22Rv1 (cell line): ENCODE data around the gene RAB28.
"Not testable (repeated sequence)": the region's sequence is repeated elsewhere in the genome, so short reads cannot be mapped to it uniquely, and the experiment has no call there.

Experiments
- H3K27ac ChIP-seq: fragments of 450-650 bp; 2 replicates; pipeline ENCODE4 v1.5.1; 2017
- ZFX ChIP-seq: fragments of 450-650 bp; IDR thresholded peaks from 2 replicates; pipeline ENCODE4 v1.6.1; 2017; ENCODE audit warnings: antibody characterized with exemption, borderline replicate concordance
- TF ChIP-seq, protein P1 (sequence below): fragments of 450-650 bp; IDR thresholded peaks from 2 replicates; pipeline ENCODE4 v1.5.1; 2017; ENCODE audit warnings: mild to moderate bottlenecking

RAB28 gene

GRCh38 chr4:13427599-13428325, 56.4 kb downstream of the RAB28 start:
- H3K27ac ChIP-seq: peak overlapping the region; percentile 32; the same call in 1 of the 2 replicates
- TF ChIP-seq, protein P1, sequence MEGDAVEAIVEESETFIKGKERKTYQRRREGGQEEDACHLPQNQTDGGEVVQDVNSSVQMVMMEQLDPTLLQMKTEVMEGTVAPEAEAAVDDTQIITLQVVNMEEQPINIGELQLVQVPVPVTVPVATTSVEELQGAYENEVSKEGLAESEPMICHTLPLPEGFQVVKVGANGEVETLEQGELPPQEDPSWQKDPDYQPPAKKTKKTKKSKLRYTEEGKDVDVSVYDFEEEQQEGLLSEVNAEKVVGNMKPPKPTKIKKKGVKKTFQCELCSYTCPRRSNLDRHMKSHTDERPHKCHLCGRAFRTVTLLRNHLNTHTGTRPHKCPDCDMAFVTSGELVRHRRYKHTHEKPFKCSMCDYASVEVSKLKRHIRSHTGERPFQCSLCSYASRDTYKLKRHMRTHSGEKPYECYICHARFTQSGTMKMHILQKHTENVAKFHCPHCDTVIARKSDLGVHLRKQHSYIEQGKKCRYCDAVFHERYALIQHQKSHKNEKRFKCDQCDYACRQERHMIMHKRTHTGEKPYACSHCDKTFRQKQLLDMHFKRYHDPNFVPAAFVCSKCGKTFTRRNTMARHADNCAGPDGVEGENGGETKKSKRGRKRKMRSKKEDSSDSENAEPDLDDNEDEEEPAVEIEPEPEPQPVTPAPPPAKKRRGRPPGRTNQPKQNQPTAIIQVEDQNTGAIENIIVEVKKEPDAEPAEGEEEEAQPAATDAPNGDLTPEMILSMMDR: no peak
- TF ChIP-seq ZFX: no peak

GRCh38 chr4:13415068-13415785, 68.9 kb downstream of the RAB28 start:
- TF ChIP-seq ZFX: no peak
- TF ChIP-seq, protein P1: no peak
- no peak overlapping the region for H3K27ac ChIP-seq

DNA sequence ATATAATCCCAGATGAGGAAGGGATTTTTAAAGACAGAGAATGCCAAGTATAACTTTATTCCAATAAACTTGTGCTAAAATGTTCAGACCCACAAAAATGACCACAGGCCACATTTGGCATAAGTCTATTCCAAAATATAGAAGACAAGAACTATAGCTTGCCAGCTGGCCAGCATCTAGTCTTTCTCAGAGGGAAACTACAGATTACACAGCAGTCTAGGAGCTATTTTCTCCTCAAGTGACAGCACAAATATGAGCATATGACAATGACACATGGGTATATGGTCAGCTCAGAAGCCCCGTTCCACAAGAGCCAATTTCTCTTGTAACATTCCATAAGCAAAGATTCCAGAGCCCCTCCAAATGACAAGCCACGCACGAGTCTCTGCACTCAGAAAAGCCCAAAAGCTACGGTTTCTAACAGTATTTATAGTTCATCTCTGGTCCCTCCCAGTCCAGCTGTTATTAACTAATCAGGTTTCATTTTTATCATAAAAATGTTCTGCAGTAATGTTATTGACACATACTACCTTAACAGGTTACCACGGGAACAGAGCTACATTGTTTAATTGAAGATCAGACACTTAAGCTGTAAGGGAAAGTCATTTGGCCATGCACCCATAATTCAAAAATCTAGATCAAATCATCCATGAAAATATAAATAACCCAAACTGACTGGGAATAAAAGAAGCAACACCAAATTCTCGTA, 70.3 kb downstream of the RAB28 start:
- TF ChIP-seq ZFX: no peak
- TF ChIP-seq, protein P1: no peak
- no peak overlapping the region for H3K27ac ChIP-seq

- no peak overlapping the region for H3K27ac ChIP-seq
- no peak for TF ChIP-seq ZFX
Observed at GRCh38 chr4:13411942-13412341, 72.2 kb downstream of the RAB28 start.

- H3K27ac ChIP-seq: no peak overlapping the region
- TF ChIP-seq, protein P1: no peak
- TF ChIP-seq ZFX: no peak
Observed at GRCh38 chr4:13409324-13409723, 74.8 kb downstream of the RAB28 start.

DNA sequence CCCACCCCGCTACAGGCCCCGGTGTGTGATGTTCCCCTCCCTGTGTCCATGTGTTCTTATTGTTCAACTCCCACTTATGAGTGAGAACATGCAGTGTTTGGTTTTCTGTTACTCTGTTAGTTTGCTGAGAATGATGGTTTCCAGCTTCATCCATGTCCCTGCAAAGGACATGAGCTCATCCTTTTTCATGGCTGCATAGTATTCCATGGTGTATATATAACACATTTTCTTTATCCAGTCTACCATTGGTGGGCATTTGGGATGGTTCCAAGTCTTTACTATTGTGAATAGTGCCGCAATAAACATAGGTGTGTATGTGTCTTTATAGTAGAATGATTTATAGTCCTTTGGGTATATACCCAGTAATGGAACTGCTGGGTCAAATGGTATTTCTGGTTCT, 78.0 kb downstream of the RAB28 start:
- H3K27ac ChIP-seq: not testable (repeated sequence)

DNA sequence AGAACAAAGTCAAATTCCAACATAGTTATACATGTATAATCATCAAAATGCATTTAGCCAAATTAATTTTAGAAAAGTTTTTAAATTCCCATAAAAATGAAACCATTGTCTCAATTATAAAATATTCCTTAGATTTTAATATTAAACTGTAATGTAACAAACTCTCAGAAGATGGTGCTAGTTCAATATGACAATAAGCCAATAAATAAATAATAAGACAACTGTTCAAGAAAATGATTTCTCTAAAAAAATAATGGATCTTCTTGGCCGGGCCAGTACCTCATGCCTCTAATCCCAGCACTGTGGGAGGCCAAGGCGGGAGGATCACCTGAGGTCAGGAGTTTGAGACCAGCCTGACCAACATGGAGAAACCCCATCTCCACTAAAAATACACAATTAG, 80.3 kb downstream of the RAB28 start:
- TF ChIP-seq, protein P1: no peak
- TF ChIP-seq ZFX: no peak
- H3K27ac ChIP-seq: no peak overlapping the region

DNA sequence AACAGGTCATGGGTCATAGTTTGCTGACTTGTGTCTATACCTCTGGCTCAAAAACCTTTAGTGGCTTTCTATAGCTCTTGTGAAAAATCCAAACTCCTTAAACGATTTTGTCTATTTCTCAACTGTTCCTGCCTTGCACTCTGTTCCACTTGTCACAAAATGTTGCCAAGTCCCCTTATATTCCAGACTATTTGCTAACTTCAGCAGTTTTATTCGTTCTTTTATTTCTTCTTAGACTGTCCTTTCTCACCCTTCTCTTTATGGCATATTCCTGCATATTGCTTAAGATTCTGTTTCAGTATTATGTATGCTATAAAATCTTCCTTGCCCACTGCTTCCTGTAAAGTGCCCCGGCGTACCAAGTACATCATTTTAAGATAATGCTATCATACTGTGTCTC, 80.8 kb downstream of the RAB28 start:
- TF ChIP-seq ZFX: no peak
- TF ChIP-seq, protein P1: no peak
- H3K27ac ChIP-seq: no peak overlapping the region
